ENCODE results near the gene INTS12. TPM values are rescaled to one million over a fixed set of nuclear protein-coding genes. Genes with fewer than 3 reads are reported as not detected.

The INTS12 gene
- 21.3 TPM for polyA plus RNA-seq (2012; ENCODE audit: insufficient read depth, insufficient read length, low read depth)

GRCh38 chr4:105708181-105709080 is at the start of gene INTS12, which contains the start of gene GSTCD:
Gene INTS12, minus strand, starts transcription at chr4:105708689. Its CDS starts 8,684 bp downstream, at chr4:105700005.
Gene GSTCD, plus strand, starts transcription at chr4:105708784. Its CDS starts 8,830 bp downstream, at chr4:105717614.
- Histone ChIP-seq H3K36me3 (no peaks in the 10 kb centered on the region; the same call in 1 of the 2 replicates), H3K4me1 (peaks cover 6% of the 10 kb centered on the region; the same call in 1 of the 2 replicates), H3K27me3 (no peaks in the 10 kb centered on the region), H3K9me3 (no peaks in the 10 kb centered on the region), H3K4me3 (ENCODE audit: low read depth, low read length) (peak within 1 kb of the TSS; percentile 93)
- peak; percentile 92 for DNase-seq
- no peak; the same call in 1 of the 2 replicates for TF ChIP-seq CTCF (IDR thresholded peaks at IDR 0.05; ENCODE audit: low read depth, low read length)

GRCh38 chr4:105755375-105755774 is 46.9 kb upstream of the INTS12 start:
- TF ChIP-seq CTCF (IDR thresholded peaks at IDR 0.05; ENCODE audit: low read depth, low read length), result no peak

GRCh38 chr4:105753361-105753760 is 44.9 kb upstream of the INTS12 start:
- H3K36me3 ChIP-seq, result no peaks in the 10 kb centered on the region
- H3K27me3 ChIP-seq, result no peaks in the 10 kb centered on the region
- no peak for TF ChIP-seq CTCF (IDR thresholded peaks at IDR 0.05; ENCODE audit: low read depth, low read length)
- peaks cover 3% of the 10 kb centered on the region for H3K4me1 ChIP-seq
- H3K4me3 ChIP-seq (ENCODE audit: low read depth, low read length), result no peak overlapping the region
- no peaks in the 10 kb centered on the region for H3K9me3 ChIP-seq
- DNase-seq, result no peak

More at GRCh38 chr4:105755375-105755774, 46.9 kb upstream of the INTS12 start:
- no peak for DNase-seq
- Histone ChIP-seq H3K27me3 (no peaks in the 10 kb centered on the region), H3K36me3 (no peaks in the 10 kb centered on the region), H3K4me3 (ENCODE audit: low read depth, low read length) (no peak overlapping the region), H3K9me3 (no peaks in the 10 kb centered on the region), H3K4me1 (peaks cover 3% of the 10 kb centered on the region)

- Histone ChIP-seq H3K4me1 (peaks cover 3% of the 10 kb centered on the region), H3K4me3 (ENCODE audit: low read depth, low read length) (no peak overlapping the region), H3K36me3 (no peaks in the 10 kb centered on the region), H3K27me3 (no peaks in the 10 kb centered on the region), H3K9me3 (no peaks in the 10 kb centered on the region)
- TF ChIP-seq CTCF (IDR thresholded peaks at IDR 0.05; ENCODE audit: low read depth, low read length), result no peak
- no peak for DNase-seq
These were observed 43.3 kb upstream of the INTS12 start for GRCh38 chr4:105751718-105752299.

- Histone ChIP-seq H3K27me3 (no peaks in the 10 kb centered on the region), H3K9me3 (no peaks in the 10 kb centered on the region), H3K4me3 (ENCODE audit: low read depth, low read length) (no peak overlapping the region), H3K36me3 (no peaks in the 10 kb centered on the region), H3K4me1 (no peaks in the 10 kb centered on the region)
- DNase-seq, result no peak
- no peak for TF ChIP-seq CTCF (IDR thresholded peaks at IDR 0.05; ENCODE audit: low read depth, low read length)
These were observed 39.7 kb upstream of the INTS12 start for GRCh38 chr4:105748222-105748621.
